Neuronal stem cell (in vitro differentiated cells): Measurements from ENCODE around the gene CAMK4.

Experiments used
- DNase-seq: peaks from one replicate; pipeline ENCODE4 v3.0.0-alpha.2; 2013; ENCODE audit warnings: low spot score
- H2AFZ ChIP-seq: one replicate; pipeline ENCODE4 v1.6.1; 2013; ENCODE audit warnings: mild to moderate bottlenecking, low read length, inconsistent platforms
- H2AK5ac ChIP-seq: 2 replicates; pipeline ENCODE4 v1.6.1; 2013; ENCODE audit warnings: low read depth, mild to moderate bottlenecking, inconsistent platforms, low read length, moderate library complexity, mixed read lengths
- H2BK120ac ChIP-seq: 2 replicates; pipeline ENCODE4 v1.6.1; 2013; ENCODE audit warnings: low read depth, mild to moderate bottlenecking, inconsistent platforms, low read length, moderate library complexity, mixed read lengths
- H2BK12ac ChIP-seq: one replicate; pipeline ENCODE4 v1.6.1; 2013; ENCODE audit warnings: low read length, inconsistent platforms
- H2BK15ac ChIP-seq: 2 replicates; pipeline ENCODE4 v1.6.1; 2013; ENCODE audit warnings: mild to moderate bottlenecking, low read length, inconsistent platforms, mixed read lengths
- H2BK5ac ChIP-seq: one replicate; pipeline ENCODE4 v1.6.1; 2013; ENCODE audit warnings: inconsistent platforms, mild to moderate bottlenecking, low read length, moderate library complexity
- H3K14ac ChIP-seq: one replicate; pipeline ENCODE4 v1.6.1; 2013; ENCODE audit warnings: low read length, inconsistent platforms
- H3K18ac ChIP-seq: 2 replicates; pipeline ENCODE4 v1.6.1; 2013; ENCODE audit warnings: low read length, inconsistent platforms
- H3K23ac ChIP-seq: 2 replicates; pipeline ENCODE4 v1.6.1; 2013; ENCODE audit warnings: low read depth, mild to moderate bottlenecking, mixed read lengths, low read length, inconsistent platforms; ENCODE audit not compliant: poor library complexity
- H3K27ac ChIP-seq: replicated peaks from 3 replicates; pipeline ENCODE4 v1.5.1; 2013; ENCODE audit warnings: low read length, inconsistent platforms
- H3K27me3 ChIP-seq, 3 experiments: 2 replicates each; pipeline ENCODE4 v1.6.1; 2013; ENCODE audit warnings: low read length in 3 of 3, mild to moderate bottlenecking in 2 of 3, inconsistent platforms in 1 of 3, low read depth in 1 of 3, mixed read lengths in 1 of 3, moderate library complexity in 1 of 3; ENCODE audit not compliant: control insufficient read depth in 3 of 3, insufficient read depth in 3 of 3
- H3K36me3 ChIP-seq, 2 donors: replicated peaks in 1 of 2; 2 replicates each; pipeline ENCODE4 v1.6.1; 2013; ENCODE audit warnings: low read length in 2 of 2; ENCODE audit not compliant: control insufficient read depth in 2 of 2, insufficient read depth in 2 of 2
- H3K4ac ChIP-seq: 2 replicates; pipeline ENCODE4 v1.6.1; 2013; ENCODE audit warnings: inconsistent platforms, mild to moderate bottlenecking, low read length, moderate library complexity
- H3K4me1 ChIP-seq, 2 donors: 1 replicate in 1 of 2; 2 replicates in 1 of 2; pipeline ENCODE4 v1.6.1; 2013; ENCODE audit warnings: low read length in 2 of 2, low read depth in 1 of 2; ENCODE audit not compliant: control insufficient read depth in 2 of 2, insufficient read depth in 1 of 2
- H3K4me2 ChIP-seq: one replicate; pipeline ENCODE4 v1.6.1; 2013; ENCODE audit warnings: mild to moderate bottlenecking, low read length, inconsistent platforms; ENCODE audit not compliant: insufficient read depth, poor library complexity, severe bottlenecking
- H3K4me3 ChIP-seq, 2 donors: 2 replicates each; pipeline ENCODE4 v1.5.1; 2013; ENCODE audit warnings: low read length in 2 of 2, mild to moderate bottlenecking in 2 of 2, inconsistent platforms in 1 of 2, moderate library complexity in 1 of 2
- H3K79me1 ChIP-seq: one replicate; pipeline ENCODE4 v1.6.1; 2013; ENCODE audit warnings: low read depth, mild to moderate bottlenecking, inconsistent platforms, low read length, moderate library complexity
- H3K9ac ChIP-seq: one replicate; pipeline ENCODE4 v1.6.1; 2013; ENCODE audit warnings: mild to moderate bottlenecking, low read depth, low read length, inconsistent platforms; ENCODE audit not compliant: poor library complexity
- H3K9me3 ChIP-seq, 2 donors: replicated peaks in 1 of 2; 2 replicates each; pipeline versions ENCODE3 to v1.6.1; 2013; ENCODE audit warnings: low read length in 2 of 2, mild to moderate bottlenecking in 2 of 2, inconsistent platforms in 1 of 2, low read depth in 1 of 2, mixed read lengths in 1 of 2, moderate library complexity in 1 of 2; ENCODE audit not compliant: control insufficient read depth in 2 of 2, insufficient read depth in 1 of 2
- H4K8ac ChIP-seq: one replicate; pipeline ENCODE4 v1.6.1; 2013; ENCODE audit warnings: low read depth, mild to moderate bottlenecking, inconsistent platforms, low read length, moderate library complexity
- H4K91ac ChIP-seq: one replicate; pipeline ENCODE4 v1.6.1; 2013; ENCODE audit warnings: low read length, low read depth, mild to moderate bottlenecking, inconsistent platforms; ENCODE audit not compliant: poor library complexity
- WGBS, 2 donors: extraction: QIAGEN DNeasy Blood & Tissue Kit; methylation state at CpG; one replicate each; pipeline ENCODE4 v1.1.7; 2013; ENCODE audit warnings: missing lambda C conversion rate in 2 of 2, mixed read lengths in 1 of 2; ENCODE audit not compliant: insufficient read length in 2 of 2, insufficient replicate concordance in 1 of 2; ENCODE audit errors: extremely low coverage in 2 of 2; 5-methylcytosine and 5-hydroxymethylcytosine counted together

CAMK4 gene

DNA sequence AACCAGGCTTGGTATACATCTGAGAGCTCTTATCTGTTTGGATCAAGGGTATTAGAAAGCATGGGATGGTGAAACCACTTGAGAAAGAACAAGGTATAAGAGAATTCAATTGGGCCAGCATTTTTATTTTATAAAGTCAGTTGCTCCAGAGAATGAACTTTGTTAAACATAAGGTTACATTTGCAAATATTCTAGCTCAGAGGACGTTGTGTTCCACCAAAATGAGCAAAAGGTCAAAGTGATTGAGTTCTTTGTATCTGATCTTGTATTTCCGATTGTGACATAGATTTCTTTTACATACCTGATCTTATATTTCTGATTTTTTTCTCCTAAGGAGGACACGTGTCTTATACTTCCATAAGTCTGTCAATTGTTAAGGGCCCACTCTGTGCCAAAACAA, 296.7 kb downstream of the CAMK4 start:
- no peak overlapping the region for H2BK120ac ChIP-seq
- no peaks in the 10 kb centered on the region for H3K36me3 ChIP-seq
- no peak for DNase-seq
- H3K4me2 ChIP-seq: no peak overlapping the region
- H2BK15ac ChIP-seq: no peak overlapping the region
- H3K9ac ChIP-seq: no peak overlapping the region
- H2AFZ ChIP-seq: no peak overlapping the region
- H2BK5ac ChIP-seq: no peak overlapping the region
- H3K14ac ChIP-seq: no peak overlapping the region
- no peak overlapping the region for H3K27ac ChIP-seq
- H3K27me3 ChIP-seq: no peaks in the 10 kb centered on the region
- no peak overlapping the region for H3K18ac ChIP-seq
- H4K91ac ChIP-seq: no peak overlapping the region
- no peak overlapping the region for H4K8ac ChIP-seq
- H3K9me3 ChIP-seq: no peaks in the 10 kb centered on the region
- no peaks in the 10 kb centered on the region for H3K4me1 ChIP-seq
- H3K23ac ChIP-seq: no peak overlapping the region
- no peak overlapping the region for H3K4me3 ChIP-seq
- no CpG with 5 or more reads among the region's 3 CpGs for WGBS, 2 donors
- no peak overlapping the region for H2BK12ac ChIP-seq
- no peaks in the 10 kb centered on the region for H3K79me1 ChIP-seq
- no peak overlapping the region for H2AK5ac ChIP-seq
- H3K4ac ChIP-seq: no peak overlapping the region

DNA sequence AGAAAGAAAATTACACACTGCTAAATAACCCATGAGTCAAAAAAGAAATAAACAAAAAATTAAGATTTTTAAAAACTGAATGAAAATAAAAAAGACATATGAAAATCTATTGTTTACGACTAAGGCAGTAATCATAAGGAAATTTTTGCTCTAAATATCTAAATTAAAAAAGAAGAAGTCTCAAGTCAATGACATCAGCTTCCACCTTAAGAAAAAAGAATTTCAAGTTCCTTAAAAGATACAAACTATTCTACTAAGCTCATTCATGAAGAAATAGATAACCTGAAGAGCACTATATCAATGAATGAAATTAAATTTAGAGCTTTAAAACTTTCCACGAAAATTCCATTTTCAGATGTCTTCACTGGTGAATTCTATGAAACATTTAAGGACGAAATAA, 303.9 kb downstream of the CAMK4 start:
- H2BK12ac ChIP-seq: no peak overlapping the region
- no peak overlapping the region for H4K8ac ChIP-seq
- no peak overlapping the region for H3K4me3 ChIP-seq
- H3K4me1 ChIP-seq: peaks cover 4 to 10% of the 10 kb centered on the region in 2 donors
- H3K79me1 ChIP-seq: no peaks in the 10 kb centered on the region
- no peak overlapping the region for H4K91ac ChIP-seq
- H3K36me3 ChIP-seq: no peaks in the 10 kb centered on the region
- no peak overlapping the region for H2BK15ac ChIP-seq
- H2BK5ac ChIP-seq: no peak overlapping the region
- no peaks in the 10 kb centered on the region for H3K27me3 ChIP-seq
- WGBS, 2 donors: no CpG with 5 or more reads among the region's 3 CpGs
- no peak overlapping the region for H3K14ac ChIP-seq
- H3K18ac ChIP-seq: no peak overlapping the region
- H2AK5ac ChIP-seq: no peak overlapping the region
- no peak overlapping the region for H3K4me2 ChIP-seq
- H2AFZ ChIP-seq: no peak overlapping the region
- DNase-seq: no peak
- no peak overlapping the region for H3K4ac ChIP-seq
- H3K27ac ChIP-seq: no peak overlapping the region
- H3K23ac ChIP-seq: no peak overlapping the region
- no peaks in the 10 kb centered on the region for H3K9me3 ChIP-seq
- no peak overlapping the region for H2BK120ac ChIP-seq
- H3K9ac ChIP-seq: no peak overlapping the region

DNA sequence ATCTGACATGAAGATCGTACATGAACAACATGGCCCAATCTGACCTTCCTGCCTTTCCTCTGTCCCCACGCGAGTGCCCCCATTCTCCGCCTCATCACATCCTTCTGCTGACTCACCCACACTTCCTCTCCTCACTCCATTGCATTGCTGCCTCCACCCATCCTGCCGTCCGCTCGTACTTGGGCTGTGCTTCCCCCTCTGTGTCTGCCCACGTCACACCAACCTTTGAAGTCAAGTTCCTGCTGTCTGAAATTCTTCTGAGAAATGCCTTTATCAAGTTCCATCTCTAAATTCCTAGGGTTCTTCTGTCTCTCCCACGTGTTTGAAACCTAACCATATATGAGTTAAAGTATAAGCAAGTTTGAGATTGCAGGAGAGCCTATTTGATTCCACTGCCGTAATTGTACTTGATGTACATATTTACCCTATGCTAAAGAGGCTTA, 306.1 kb downstream of the CAMK4 start:
- no peak overlapping the region for H3K4ac ChIP-seq
- WGBS, 2 donors: no CpG with 5 or more reads among the region's 10 CpGs
- DNase-seq: no peak

DNA sequence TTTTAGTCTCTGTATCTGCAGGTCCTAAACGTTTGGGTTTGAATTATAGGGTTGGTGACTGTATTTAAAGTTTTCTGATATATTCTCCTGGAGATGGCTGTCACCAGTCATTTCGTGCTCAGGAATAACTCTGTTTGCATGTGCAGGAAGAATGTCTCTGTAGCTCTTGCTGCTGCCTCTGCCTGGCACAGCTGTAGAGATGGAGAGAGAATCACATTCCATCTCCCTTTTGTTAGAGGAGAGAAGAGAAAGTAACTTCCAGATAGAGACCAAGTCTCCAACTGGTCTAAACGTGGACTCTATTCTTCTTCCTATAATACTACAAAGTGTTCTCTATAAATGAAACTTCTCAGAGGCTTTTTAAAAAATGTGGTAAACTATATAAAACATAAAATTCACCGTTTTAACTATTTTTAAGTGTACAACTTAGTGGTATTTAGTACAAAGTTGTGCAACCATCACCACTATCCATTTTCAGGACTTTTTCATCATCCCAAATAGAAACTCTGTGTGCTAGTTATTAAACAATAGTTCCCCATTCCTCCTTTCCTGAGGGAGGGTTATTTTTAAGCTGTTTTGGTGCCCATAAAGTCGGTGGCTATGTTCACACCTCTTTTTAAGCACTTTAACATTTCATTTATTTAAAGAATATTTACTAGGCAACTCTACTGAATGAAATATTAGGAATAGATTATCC, 308.9 kb downstream of the CAMK4 start:
- Histone ChIP-seq H2AK5ac (no peak overlapping the region), H3K79me1 (no peaks in the 10 kb centered on the region), H3K4me2 (no peak overlapping the region), H2BK12ac (no peak overlapping the region), H3K4me1 (peaks cover 4 to 5% of the 10 kb centered on the region in 2 donors), H3K27me3 (no peaks in the 10 kb centered on the region), H2BK5ac (no peak overlapping the region), H3K4me3 (no peak overlapping the region), H3K14ac (no peak overlapping the region), H2AFZ (peak overlapping the region; percentile 52), H4K91ac (no peak overlapping the region), H3K27ac (no peak overlapping the region), H2BK15ac (no peak overlapping the region), H3K9me3 (peaks cover 0 to 3% of the 10 kb centered on the region in 2 donors), H3K18ac (no peak overlapping the region), H2BK120ac (no peak overlapping the region), H3K4ac (no peak overlapping the region), H3K9ac (no peak overlapping the region), H4K8ac (no peak overlapping the region), H3K23ac (no peak overlapping the region), H3K36me3 (no peaks in the 10 kb centered on the region)
- DNase-seq: no peak
- no CpG with 5 or more reads among the region's 5 CpGs for WGBS, 2 donors

More for the DNA sequence above, 306.1 kb downstream of the CAMK4 start:
- H3K27ac ChIP-seq: no peak overlapping the region
- no peak overlapping the region for H3K18ac ChIP-seq
- H3K14ac ChIP-seq: no peak overlapping the region
- no peak overlapping the region for H2BK12ac ChIP-seq
- no peak overlapping the region for H2BK15ac ChIP-seq
- no peak overlapping the region for H3K23ac ChIP-seq
- no peaks in the 10 kb centered on the region for H3K27me3 ChIP-seq
- H3K4me3 ChIP-seq: no peak overlapping the region
- H2BK120ac ChIP-seq: no peak overlapping the region
- no peak overlapping the region for H2BK5ac ChIP-seq
- no peaks in the 10 kb centered on the region for H3K79me1 ChIP-seq
- H3K4me2 ChIP-seq: no peak overlapping the region
- H3K9ac ChIP-seq: no peak overlapping the region
- no peak overlapping the region for H4K8ac ChIP-seq
- H3K9me3 ChIP-seq: peaks cover 0 to 3% of the 10 kb centered on the region in 2 donors
- H4K91ac ChIP-seq: no peak overlapping the region
- H3K4me1 ChIP-seq: peaks cover 4 to 10% of the 10 kb centered on the region in 2 donors
- H2AK5ac ChIP-seq: no peak overlapping the region
- no peaks in the 10 kb centered on the region for H3K36me3 ChIP-seq
- peak overlapping the region; percentile 68 for H2AFZ ChIP-seq
